KBM-7 (cell line): ENCODE data around the gene FANCD2.
"Not testable (repeated sequence)": the region's sequence is repeated elsewhere in the genome, so short reads cannot be mapped to it uniquely, and the experiment has no call there.

ENCODE experiments used
- DNase-seq: peaks from one replicate; pipeline ENCODE4 v3.0.0-alpha.2; 2015
- in situ Hi-C: fragments of 300-500 bp; cut with MboI; formaldehyde crosslinking; loops from 2 replicates; pipeline ENCODE4 v1.14.3; 2020; ENCODE audit warnings: low sequenced_read_pairs, low pct_unique_long_range_greater_than_20kb, mixed read lengths

The FANCD2 gene

DNA sequence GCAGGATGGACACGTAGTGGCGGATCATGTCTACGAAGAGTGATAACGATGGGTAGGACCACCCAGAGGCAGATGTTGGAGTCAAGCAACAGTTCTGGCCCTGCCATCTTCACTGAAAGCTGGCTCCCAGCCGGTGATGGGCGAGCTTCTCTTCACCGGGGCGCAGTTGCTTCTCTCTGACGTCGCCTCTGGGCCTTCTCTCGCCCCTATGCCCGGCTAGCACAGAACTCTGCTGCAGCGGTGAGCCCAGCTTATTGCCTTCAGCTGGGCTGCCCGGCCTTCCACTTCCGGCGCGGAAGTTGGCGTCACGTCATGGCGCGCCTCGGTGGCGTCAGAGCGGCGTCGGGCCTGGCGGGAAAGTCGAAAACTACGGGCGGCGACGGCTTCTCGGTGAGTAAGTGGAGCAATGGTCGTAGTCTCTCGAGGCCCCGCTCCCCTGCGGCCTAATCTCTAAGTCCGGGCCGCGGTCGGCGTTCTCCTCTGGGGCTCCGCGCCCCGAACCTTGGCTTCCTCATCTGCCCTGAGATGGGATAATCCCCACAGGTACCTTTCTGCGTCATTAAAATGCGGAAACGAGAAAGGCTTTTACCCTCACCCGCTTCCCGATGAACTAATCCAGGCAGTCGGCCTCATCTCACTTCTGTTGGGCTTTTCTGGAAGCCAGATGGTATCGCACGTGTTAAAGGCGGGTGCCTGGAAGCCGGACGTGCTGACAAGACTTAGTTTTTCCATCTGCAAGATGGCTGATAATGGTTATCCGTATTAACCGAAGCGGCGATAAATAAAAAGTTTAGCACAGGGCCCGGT, at the start of gene FANCD2:
Gene FANCD2 (plus strand): TSS at position 354 of the 807 bp plus-strand sequence. CDS start 2,221 bp downstream, outside the sequence.
- in situ Hi-C loops = no loop called here
- peak; percentile 94 for DNase-seq

DNA sequence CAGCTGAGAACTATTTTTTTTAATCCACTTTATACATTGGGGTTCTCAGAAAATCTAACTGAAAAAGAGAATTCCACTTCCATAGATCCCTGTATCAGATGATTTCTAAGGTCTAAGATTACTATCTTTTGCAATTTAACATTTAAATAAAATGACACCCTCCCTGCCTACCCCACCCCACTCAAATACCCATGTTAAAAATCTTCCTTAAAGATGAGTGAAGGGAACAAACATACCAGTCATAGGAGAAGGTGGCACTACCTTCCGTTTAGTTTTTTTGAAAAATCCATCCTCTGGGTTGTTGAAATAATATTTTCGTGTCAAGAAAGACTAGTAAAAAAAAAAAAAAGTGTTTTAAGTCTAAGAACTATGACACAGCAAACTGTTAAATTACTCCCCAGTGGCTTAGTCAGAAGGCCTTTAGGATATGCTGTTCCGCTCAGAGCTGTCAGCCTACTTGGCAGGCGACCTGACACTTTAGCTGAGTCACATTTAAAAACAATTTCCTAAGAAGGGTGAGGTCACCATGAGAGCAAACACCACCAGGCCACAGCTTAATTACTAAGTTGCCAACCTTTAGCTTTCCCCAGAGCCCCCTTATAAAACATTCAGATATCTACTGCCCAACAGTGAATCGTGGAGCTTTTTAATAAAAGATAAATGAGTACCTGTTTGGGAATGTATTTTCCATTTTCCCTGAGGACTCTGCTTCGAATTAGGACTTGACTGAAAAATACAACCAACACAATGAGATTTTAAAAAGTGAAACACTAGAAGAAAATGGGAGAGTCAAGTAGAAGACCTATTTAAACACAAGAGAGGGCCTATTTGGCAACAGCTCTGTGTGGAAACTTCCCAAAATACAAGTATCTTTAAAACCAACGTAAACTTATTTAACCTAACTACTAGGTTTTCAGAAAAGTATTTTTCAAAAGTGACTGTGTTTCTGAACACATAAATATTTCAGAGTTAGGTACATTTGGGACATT, 49.2 kb upstream of the FANCD2 start:
- in situ Hi-C loops = no loop called here
- peak; percentile 86 for DNase-seq

DNA sequence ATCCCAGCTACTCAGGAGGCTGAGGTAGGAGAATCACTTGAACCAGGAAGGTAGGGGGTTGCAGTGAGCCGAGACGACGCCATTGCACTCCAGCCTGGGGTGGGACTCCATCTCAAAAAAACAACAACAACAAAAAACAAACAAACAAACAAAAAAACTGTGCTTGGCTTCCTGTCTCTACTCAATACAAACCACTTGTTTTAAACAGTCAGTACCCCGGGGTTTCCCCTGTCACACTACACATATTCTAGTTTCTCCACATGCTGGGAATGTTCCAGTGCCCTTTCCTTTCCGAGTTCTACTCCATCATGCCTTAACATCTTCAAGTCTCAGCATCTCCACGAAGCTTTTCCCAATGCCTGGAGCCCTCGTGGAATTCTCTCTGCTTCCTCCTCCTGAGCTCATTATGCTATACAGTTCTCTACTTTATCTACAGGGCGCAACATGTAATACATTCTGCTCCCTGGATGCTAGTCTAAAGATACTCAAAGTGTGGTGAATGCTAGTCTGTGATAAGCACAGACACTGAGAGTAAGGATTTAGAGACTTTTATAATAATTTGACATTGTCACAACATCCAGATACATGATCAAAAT, 47.4 kb upstream of the FANCD2 start:
- DNase-seq = no peak
- in situ Hi-C loops = no loop called here

DNA sequence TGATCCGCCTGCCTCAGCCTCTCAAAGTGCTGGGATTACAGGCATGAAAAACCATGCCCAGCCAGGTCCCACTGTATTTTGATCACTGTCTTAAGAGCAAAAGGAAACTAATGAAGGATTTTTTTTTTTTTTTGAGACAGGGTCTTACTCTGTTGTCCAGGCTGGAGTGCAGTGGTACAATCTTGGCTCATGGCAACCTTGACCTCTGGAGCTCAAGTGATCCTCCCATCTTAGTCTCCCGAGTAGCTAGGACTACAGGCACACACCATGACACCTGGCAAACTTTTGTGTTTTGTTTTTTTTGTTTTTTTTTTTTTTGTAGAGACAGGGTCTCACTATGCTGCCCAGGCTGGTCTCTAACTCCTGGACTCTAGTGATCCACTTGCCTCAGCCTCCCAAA, 46.0 kb upstream of the FANCD2 start:
- in situ Hi-C loops = no loop called here
- no peak for DNase-seq

DNA sequence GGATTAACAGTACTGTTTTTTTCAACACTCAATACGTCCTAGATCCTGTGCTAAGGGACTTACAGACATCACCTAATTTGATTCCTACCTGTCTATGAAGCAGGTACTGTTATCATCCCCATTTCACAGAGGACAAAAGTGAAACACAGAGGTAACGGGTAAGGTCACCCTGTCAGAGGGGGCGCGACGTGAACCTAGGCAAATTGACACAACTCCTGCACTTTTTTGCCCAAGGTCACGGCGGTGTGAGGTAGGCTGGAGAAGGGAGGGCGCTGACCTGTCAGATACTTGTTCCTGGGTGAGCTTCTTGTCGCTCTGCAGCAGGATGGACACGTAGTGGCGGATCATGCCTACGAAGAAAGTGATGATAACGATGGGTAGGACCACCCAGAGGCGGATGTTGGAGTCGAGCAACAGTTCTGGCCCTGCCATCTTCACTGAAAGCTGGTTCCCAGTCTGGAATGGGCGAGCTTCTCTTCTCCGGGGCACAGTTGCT, 40.0 kb upstream of the FANCD2 start:
- in situ Hi-C loops = no loop called here
- DNase-seq = no peak

DNA sequence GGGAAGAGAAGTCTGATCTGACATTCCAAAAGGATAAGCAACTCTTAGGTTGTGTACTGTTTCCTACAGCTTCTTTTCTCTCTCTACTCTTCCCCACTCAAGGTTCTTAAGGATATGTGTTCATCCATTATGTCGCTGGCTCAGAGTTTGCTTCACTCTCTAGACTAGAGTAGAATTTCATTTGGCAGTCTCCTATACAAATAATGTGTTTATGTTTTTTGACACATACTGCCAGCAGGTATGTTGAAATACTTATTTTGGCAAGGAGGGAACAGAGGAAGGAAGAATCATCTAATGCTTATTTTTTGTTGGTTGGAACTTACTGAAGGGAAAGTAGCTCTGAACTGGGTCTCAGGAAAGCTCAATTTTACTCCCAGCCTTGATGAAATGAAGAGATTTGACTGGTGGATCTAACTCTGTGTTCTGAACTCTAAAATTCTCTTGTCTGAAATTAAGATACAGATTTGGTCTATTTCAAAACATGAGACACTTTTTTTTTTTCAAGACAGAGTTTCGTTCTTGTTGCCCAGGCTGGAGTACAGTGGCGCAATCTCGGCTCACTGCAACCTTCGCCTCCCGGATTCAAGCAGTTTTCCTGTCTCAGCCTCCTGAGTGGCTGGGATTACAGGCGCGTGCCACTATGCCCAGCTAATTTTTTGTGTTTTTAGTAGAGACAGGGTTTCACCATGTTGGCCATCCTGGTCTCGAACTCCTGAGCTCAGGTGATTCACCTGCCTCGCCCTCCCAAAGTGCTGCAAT, 32.0 kb upstream of the FANCD2 start:
- DNase-seq = no peak
- in situ Hi-C loops = no loop called here

DNA sequence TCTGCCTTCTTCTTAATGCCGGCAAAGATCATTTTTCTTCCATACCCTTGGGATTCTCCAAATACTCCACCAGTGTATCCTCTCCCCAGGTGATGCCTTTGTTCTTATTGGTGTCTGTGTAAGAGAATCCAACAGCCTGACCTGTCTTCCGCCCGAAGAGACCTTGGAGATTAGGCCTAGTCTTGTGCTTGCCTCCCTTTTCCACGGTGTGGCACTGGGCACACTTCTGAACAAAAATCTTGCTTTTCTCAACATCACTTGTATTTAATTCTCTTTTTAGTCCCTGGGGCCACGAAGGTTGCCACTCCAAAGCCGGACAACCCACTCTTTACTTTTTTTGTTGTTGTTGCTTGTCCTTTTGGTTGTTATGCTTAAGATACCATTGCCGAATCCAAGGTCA, 25.6 kb upstream of the FANCD2 start:
- no peak for DNase-seq
- in situ Hi-C loops = no loop called here

DNA sequence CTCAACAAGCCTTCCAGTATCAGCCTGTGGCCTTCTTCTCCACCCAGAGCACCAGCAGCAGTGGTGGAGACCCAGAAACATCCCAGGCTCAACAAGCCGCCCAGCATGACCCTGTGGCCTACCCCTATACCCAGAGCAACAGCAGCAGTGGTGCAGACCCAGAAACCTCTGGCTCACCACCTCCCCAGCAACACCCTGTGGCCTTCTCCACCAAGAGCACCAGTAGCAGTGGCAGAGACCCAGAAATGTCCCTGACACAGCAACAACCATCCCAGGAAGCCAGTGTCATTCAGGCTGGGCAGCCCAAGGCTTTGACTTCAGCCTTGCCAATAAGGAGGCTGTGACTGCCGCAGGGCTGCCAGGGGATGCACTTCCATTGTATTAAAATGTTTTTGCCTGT, 23.3 kb upstream of the FANCD2 start:
- DNase-seq = no peak
- in situ Hi-C loops = no loop called here

DNA sequence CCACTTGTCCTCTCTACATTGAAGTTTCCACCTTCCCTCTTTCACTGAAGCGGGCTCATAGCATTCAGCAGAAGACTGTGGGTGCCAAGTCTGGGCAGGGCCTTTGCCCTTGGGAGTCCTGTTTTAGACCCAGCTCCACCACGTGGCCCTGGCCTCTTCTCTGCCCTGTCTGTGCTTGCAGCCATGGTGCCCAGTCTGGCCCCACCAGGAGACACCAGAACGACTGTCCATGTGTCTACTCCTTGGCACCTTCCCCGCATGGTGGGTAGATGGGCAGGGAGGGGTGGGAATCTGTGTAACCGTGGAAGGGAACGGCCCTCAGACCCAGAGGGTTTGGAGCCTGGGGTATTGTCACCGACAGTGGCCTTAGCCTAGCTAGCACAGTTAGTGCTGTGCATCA, 21.7 kb upstream of the FANCD2 start:
- DNase-seq = no peak
- in situ Hi-C loops = no loop called here

DNA sequence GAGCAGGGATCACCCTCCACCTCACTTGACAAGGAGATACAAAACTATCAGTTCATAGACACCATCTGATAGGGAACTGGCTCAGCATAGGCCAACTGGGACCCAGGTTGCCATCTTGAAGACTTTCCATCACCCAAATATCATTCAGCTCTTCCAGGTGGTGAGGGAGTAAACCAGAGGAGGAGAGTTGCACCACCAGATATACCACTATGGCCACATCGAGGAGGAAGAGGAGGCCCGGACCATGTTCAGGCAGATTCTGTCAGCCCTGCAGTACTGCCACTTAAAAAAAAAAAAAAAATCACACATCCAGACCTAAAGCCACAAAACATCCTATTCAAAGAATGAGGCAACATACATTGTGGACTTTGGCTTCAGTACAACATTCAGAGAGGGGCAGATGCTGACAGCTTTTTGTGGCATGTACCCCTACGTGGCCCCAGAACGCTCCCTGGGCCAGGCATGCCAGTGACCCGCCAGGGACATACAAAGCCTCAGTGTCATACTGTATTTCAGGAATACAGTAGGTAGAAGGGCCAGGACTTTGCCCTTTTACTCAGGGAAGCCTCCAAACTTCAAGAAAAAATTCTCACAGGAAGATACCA, 21.2 kb upstream of the FANCD2 start:
- in situ Hi-C loops = no loop called here
- DNase-seq = no peak

DNA sequence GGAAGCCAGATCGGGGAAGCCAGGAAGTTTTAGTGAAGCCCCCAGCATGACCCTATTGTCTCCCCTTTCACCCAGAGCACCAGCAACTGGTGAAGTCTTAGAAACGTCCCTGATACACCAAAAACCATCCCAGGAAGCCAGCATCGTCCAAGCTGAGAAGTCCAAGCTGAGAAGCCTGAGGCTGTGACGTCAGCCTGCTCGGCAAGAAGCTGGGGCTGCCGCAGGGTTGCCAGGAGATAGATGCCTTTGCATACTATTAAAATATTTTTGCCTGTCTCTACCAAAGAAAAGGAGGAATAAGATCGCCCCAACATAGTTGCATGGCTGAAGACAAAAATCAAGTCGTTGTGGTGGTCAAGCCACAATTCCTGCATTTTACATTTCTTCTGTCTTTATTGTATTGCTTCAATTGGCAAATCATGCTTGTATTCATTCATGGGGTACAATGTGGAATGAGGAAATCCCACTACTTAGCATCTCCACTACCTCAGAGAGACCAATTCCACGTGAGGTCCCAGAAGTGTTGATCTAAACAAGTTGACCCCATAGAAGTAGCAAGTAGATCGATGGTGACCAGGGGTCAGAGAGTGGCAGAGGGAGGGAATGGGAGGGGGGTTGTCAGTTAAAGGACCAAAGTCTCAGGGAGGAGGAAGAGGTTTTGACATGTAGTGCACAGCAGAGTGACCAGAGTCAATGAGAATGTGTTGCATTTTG, 20.0 kb upstream of the FANCD2 start:
- no peak for DNase-seq
- in situ Hi-C loops = no loop called here

DNA sequence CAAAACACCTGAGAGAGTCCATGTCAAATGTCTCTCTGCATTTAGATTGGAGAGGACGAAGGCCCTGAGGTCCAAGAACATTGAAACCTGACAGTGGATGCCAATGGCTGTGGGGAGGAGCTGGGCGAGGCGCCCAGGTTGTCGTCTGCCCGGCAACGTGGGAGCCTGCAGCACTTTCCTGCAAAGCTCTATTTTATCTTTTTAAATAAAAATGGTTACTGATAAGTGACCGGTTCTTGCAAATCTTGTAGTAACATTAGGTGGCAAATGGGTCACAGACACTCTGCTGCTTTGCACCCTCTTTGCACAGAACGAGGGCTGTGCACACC, 19.5 kb upstream of the FANCD2 start:
- no peak for DNase-seq
- in situ Hi-C loops = no loop called here

DNA sequence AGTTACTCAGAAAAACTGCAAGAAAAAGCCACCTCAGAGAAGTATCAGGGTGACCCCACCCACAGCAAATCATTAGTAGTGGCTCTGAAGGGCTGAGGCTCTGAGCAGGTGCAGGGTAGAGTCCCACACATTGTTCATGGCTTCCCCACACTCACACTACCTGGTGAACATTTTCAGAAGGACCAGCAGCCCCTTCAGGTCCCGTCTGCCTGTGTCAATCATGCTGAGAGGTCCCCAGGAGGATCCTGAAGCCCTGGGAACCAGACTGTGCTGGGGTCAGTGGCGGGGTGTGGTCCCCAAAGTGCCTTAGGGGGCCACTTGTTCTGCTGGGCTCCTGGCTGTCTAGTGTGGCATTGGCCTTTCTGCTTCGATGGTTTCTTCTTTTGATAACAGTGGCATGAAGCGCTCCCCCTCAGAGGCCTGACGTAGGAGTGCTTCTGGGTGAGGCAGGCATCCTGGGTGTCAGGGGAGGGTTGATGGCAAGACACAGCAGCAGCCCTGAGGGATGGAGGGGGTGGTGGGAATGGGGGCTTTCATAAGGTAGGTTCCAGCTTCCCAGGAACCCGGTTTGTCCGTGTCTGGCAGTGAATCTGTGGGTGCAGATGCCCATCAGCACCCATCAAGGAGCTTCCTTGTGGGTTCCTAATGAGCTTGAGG, 19.0 kb upstream of the FANCD2 start:
- in situ Hi-C loops = no loop called here
- DNase-seq = no peak

DNA sequence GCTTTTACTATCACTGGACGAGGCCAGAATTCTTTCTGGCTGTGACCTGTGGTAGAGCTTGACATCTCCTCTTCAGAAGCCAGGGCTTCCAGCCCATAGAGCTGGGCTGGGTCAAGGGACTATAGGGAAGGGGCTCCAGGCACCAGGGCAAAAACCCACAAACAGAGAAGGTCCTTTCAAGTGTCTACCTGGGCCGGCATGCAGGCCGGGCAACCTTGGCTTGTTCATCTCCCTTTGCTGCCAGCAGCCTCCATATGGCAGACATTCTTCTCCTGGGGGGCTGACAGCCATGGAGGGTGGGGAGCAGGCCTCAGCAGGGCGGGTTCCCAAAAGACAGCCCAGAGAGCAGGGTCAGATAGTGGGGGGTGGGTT, 18.0 kb upstream of the FANCD2 start:
- DNase-seq, in situ Hi-C loops: not testable (repeated sequence)

DNA sequence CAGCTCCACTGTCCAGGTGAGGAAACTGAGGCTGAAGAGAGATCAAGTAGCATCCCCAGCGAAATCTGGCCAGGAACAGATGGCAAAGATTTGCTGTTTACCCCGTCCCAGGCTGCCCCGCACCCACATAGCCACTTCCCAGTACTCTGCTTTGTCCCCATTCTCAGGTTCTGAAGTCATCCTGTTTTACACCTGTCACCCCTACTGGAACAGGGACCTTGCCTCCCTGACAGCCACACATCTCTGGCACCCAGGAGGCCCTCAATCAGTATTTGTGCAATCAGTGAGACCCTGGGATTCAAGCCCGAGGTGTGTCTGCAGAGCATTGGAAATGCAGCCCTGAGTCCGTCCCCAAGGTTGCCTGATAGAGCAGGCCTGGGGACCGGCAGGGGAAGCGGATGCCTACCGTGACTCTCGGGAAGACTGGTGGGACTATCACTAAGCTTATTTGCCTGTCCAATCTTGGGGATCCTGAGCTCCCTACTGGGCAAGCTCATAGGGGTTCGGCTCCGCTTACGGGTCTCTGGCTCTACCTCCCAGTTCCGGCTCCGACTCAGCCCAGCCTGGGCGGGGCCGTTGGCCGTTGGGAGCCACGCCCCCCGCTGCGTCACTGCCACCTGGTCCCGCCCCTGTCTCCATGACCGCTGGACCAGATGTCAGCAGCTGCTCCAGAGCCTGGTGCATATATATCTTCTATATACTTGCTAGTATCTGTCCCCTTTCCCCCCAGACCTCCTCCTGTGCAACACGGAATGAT, 17.5 kb upstream of the FANCD2 start:
- in situ Hi-C loops = no loop called here
- no peak for DNase-seq

DNA sequence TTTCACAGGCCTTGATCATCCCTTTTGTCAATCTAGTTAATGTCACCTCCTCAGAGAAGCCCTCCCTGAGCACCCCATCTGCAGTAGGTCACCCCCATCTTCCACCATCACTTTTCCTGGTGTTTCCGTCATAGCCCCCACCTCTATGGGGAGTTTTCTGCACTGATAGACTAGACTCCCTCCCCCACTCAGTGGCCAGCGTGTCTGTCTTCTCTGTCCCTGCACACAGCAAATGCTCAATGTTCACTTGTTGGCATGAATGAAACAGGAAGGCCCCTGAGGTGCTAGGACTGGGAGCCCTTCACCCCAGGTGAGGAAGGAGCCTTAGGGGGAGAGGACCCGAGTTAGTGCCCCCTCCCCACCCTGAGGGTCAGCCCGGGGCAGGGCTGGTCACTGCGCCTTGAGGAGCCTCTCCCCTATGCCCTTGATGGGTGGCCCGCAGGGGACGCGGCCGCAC, 15.8 kb upstream of the FANCD2 start:
- DNase-seq = no peak

DNA sequence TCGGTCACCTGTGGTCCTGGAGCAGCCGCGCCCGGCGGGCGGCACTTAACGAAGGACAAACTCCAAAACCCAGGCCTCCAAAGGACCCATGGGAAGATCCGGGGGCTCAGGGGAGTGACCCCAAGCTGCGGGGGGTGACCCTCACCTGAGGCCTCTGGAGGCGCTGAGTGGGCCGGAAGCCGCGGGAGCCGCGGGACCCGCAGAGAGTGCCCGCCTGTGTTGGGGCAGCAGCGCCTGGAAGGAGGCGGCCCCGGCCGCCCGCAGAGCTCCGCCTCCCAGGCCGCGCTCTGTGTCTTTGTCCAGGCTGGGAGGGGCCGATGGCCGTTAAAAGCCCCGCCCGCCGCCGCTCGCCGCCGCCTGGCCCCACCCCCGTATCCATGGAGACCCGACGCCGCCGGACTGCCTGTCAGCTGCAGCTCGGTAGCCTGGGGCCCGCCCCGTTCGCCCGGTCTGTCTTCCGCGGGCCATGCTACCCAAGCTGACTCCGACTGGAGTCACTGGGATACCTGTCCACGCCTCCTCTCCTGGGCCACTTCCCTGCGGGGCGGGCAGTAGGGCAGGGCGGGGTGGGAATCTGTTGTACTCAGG, 15.3 kb upstream of the FANCD2 start:
- peak; percentile 87 for DNase-seq
- in situ Hi-C loops = no loop called here

More for the DNA sequence above, 15.8 kb upstream of the FANCD2 start:
- in situ Hi-C loops = no loop called here
